ENCODE measurements around the gene TF. TPM values are rescaled to one million over a fixed set of nuclear protein-coding genes. Genes with fewer than 3 reads are reported as not detected.

TF gene
- total and polyA plus RNA-seq, 3 experiments from 2014 or later: 0.02 to 0.26 TPM; not detected in 1

- Histone ChIP-seq H3K27me3 (ENCODE audit: insufficient read depth, low read length, poor library complexity, severe bottlenecking) (no peaks in the 10 kb centered on the region), H3K4me1 (ENCODE audit: insufficient read depth, low read length) (no peaks in the 10 kb centered on the region), H3K9me3 (ENCODE audit: low read length) (no peaks in the 10 kb centered on the region), H3K27ac (ENCODE audit: low read depth, low read length) (no peak overlapping the region), H3K36me3 (ENCODE audit: insufficient read depth, low read length) (peaks cover 50% of the 10 kb centered on the region), H3K4me3 (ENCODE audit: low read length) (no peak overlapping the region)
- no peak for DNase-seq
- Mint-ChIP-seq H3K27ac (peak overlapping the region in 1 of 8 donors; percentile 13), H3K4me3 (no peak overlapping the region), H3K4me1 (peaks cover 10 to 25% (median 17%) of the 10 kb centered on the region in 3 donors), H3K27me3 (no peaks in the 10 kb centered on the region), H3K9me3 (no peaks in the 10 kb centered on the region), H3K36me3 (peaks cover 0 to 82% (median 20%) of the 10 kb centered on the region in 3 donors)
- ChIA-PET POLR2A (no interaction called here), CTCF (no interaction called here)
Observed at GRCh38 chr3:133815386-133815785, 69.2 kb downstream of the TF start.

GRCh38 chr3:133820129-133820528, 73.9 kb downstream of the TF start:
- no peak for DNase-seq
- POLR2A ChIA-PET: interaction anchor here (0.7 kb wide), 1 partner anchor 327 kb away, joined by 3 read pairs; no protein-coding TSS in a partner anchor
- Mint-ChIP-seq H3K27me3 (no peaks in the 10 kb centered on the region), H3K4me1 (peaks cover 3 to 6% (median 6%) of the 10 kb centered on the region in 3 donors), H3K9me3 (no peaks in the 10 kb centered on the region), H3K27ac (no peak overlapping the region), H3K36me3 (peaks cover 6 to 90% (median 35%) of the 10 kb centered on the region in 3 donors), H3K4me3 (no peak overlapping the region)
- H3K4me3 ChIP-seq (ENCODE audit: low read length): no peak overlapping the region
- no peak overlapping the region for H3K27ac ChIP-seq (ENCODE audit: low read depth, low read length)
- CTCF ChIA-PET: interaction anchor here (0.7 to 1.8 kb wide), 3 partner anchors 8 to 108 kb away, joined by 3 to 5 read pairs (median 3); no protein-coding TSS in a partner anchor
- peaks cover 47% of the 10 kb centered on the region for H3K36me3 ChIP-seq (ENCODE audit: insufficient read depth, low read length)
- no peaks in the 10 kb centered on the region for H3K9me3 ChIP-seq (ENCODE audit: low read length)
- H3K4me1 ChIP-seq (ENCODE audit: insufficient read depth, low read length): no peaks in the 10 kb centered on the region
- no peaks in the 10 kb centered on the region for H3K27me3 ChIP-seq (ENCODE audit: insufficient read depth, low read length, poor library complexity, severe bottlenecking)

DNA sequence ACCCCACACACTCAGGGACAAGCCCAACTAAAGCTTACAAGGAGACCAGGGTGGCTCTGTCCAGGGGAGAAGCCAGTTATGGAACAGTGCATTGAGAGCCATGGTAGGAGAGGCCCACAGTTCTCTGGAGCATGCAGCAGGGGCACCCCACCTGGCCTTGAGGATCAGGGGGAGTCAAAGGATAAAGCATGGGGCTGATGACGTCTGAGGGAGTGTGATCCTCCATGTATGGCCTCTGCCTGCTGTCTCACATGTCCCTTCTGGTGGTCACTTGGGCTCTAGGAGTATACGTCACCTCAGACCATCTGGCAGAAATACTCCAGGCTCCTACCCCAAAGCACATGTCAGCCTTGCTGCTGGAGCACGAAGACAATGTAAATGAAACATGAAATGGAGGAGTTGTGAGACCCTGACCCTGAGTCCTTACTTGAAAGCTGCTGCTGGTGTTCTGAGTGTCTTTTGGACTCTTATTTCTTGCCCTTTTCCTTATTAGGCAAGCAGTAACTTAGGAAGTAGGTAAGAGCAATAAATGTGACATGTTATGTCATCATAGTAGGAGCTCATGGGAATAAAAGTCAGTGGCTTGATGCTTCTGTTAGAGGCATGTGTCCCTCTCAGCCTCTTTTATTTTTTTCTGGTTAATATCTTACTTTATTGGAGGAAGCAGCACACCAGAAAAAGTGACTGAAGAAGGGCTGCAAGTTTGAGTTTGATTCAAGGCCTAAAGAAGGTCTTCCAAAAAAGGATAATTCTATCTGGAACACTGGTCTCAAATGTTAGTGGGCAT, 74.9 kb downstream of the TF start:
- Histone ChIP-seq H3K27ac (ENCODE audit: low read depth, low read length) (no peak overlapping the region), H3K36me3 (ENCODE audit: insufficient read depth, low read length) (peaks cover 39% of the 10 kb centered on the region), H3K9me3 (ENCODE audit: low read length) (no peaks in the 10 kb centered on the region), H3K4me1 (ENCODE audit: insufficient read depth, low read length) (no peaks in the 10 kb centered on the region), H3K27me3 (ENCODE audit: insufficient read depth, low read length, poor library complexity, severe bottlenecking) (no peaks in the 10 kb centered on the region), H3K4me3 (ENCODE audit: low read length) (no peak overlapping the region)
- no peak for DNase-seq
- no peak overlapping the region for H3K4me3 Mint-ChIP-seq
- ChIA-PET CTCF (interaction anchor here (1.8 kb wide), 1 partner anchor 7 kb away, joined by 3 read pairs; no protein-coding TSS in a partner anchor), POLR2A (no interaction called here)
- H3K27ac Mint-ChIP-seq: peak overlapping the region in 2 of 8 donors; percentile 1 to 83
- no peaks in the 10 kb centered on the region for H3K27me3 Mint-ChIP-seq
- H3K4me1 Mint-ChIP-seq: peaks cover 0 to 6% (median 5%) of the 10 kb centered on the region in 3 donors
- peaks cover 6 to 91% (median 38%) of the 10 kb centered on the region in 3 donors for H3K36me3 Mint-ChIP-seq
- H3K9me3 Mint-ChIP-seq: no peaks in the 10 kb centered on the region

GRCh38 chr3:133821767-133822638, 75.8 kb downstream of the TF start:
- no peaks in the 10 kb centered on the region for H3K27me3 ChIP-seq (ENCODE audit: insufficient read depth, low read length, poor library complexity, severe bottlenecking)
- no peak for DNase-seq
- peaks cover 0 to 6% (median 5%) of the 10 kb centered on the region in 3 donors for H3K4me1 Mint-ChIP-seq
- peaks cover 6 to 89% (median 41%) of the 10 kb centered on the region in 3 donors for H3K36me3 Mint-ChIP-seq
- H3K9me3 ChIP-seq (ENCODE audit: low read length): no peaks in the 10 kb centered on the region
- no peaks in the 10 kb centered on the region for H3K9me3 Mint-ChIP-seq
- H3K4me1 ChIP-seq (ENCODE audit: insufficient read depth, low read length): no peaks in the 10 kb centered on the region
- H3K36me3 ChIP-seq (ENCODE audit: insufficient read depth, low read length): peaks cover 37% of the 10 kb centered on the region
- H3K27ac ChIP-seq (ENCODE audit: low read depth, low read length): no peak overlapping the region
- no peak overlapping the region for H3K4me3 ChIP-seq (ENCODE audit: low read length)
- peak overlapping the region in 4 of 8 donors; percentile 17 to 76 (median 34) for H3K27ac Mint-ChIP-seq
- H3K27me3 Mint-ChIP-seq: no peaks in the 10 kb centered on the region
- ChIA-PET CTCF (no interaction called here), POLR2A (no interaction called here)
- no peak overlapping the region for H3K4me3 Mint-ChIP-seq

GRCh38 chr3:133824961-133825485, 78.8 kb downstream of the TF start:
- no peaks in the 10 kb centered on the region for H3K27me3 ChIP-seq (ENCODE audit: insufficient read depth, low read length, poor library complexity, severe bottlenecking)
- no peak for DNase-seq
- Mint-ChIP-seq H3K27me3 (no peaks in the 10 kb centered on the region), H3K27ac (peak overlapping the region in 2 of 8 donors; percentile 68 to 69), H3K4me1 (peaks cover 0 to 3% (median 0%) of the 10 kb centered on the region in 3 donors), H3K9me3 (no peaks in the 10 kb centered on the region), H3K4me3 (no peak overlapping the region), H3K36me3 (peaks cover 6 to 67% (median 33%) of the 10 kb centered on the region in 3 donors)
- no peak overlapping the region for H3K4me3 ChIP-seq (ENCODE audit: low read length)
- no peaks in the 10 kb centered on the region for H3K9me3 ChIP-seq (ENCODE audit: low read length)
- POLR2A ChIA-PET: no interaction called here
- no peaks in the 10 kb centered on the region for H3K4me1 ChIP-seq (ENCODE audit: insufficient read depth, low read length)
- no peak overlapping the region for H3K27ac ChIP-seq (ENCODE audit: low read depth, low read length)
- H3K36me3 ChIP-seq (ENCODE audit: insufficient read depth, low read length): peaks cover 23% of the 10 kb centered on the region
- CTCF ChIA-PET: no interaction called here

DNA sequence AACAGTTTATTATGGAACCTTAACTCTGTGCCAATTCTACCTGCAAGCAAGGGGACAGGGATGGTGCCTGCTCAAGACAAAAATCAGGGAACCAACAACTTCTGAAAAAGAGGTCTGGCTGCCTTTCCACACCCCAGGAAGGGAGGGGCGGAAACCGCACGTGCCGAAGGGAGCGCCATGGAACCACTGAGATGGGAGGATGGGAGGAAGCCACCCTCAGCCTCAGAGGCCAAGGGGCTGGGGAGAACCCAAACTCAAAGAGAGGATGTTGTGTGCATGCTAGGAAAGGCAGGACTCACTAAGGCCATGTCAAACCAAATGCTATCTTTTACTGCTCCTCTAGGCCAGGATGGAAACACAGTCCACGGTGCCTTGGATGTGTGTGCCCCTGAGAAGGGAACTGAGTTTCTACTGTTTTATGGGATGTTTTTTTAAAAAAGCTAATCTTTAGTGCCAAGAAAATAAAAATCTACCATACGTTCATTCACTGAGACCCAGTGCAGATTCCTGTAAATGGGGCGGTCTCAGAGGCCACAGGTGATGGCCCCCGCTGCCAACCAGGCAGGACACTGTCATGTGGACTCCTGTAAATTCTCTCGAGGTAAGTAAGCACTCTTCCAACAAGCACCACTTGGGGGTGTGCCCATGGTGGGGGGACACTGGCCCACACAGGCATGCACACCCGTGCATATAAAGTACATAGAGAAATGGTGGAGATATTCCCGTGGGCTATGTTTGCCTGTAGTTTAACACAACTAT, 80.0 kb downstream of the TF start:
- Histone ChIP-seq H3K9me3 (ENCODE audit: low read length) (no peaks in the 10 kb centered on the region), H3K27ac (ENCODE audit: low read depth, low read length) (no peak overlapping the region), H3K4me3 (ENCODE audit: low read length) (no peak overlapping the region), H3K27me3 (ENCODE audit: insufficient read depth, low read length, poor library complexity, severe bottlenecking) (no peaks in the 10 kb centered on the region), H3K4me1 (ENCODE audit: insufficient read depth, low read length) (no peaks in the 10 kb centered on the region), H3K36me3 (ENCODE audit: insufficient read depth, low read length) (peaks cover 14% of the 10 kb centered on the region)
- no peak for DNase-seq
- Mint-ChIP-seq H3K27me3 (no peaks in the 10 kb centered on the region), H3K4me1 (peaks cover 0 to 1% (median 0%) of the 10 kb centered on the region in 3 donors), H3K27ac (peak overlapping the region in 2 of 8 donors; percentile 56 to 71), H3K4me3 (no peak overlapping the region), H3K36me3 (peaks cover 6 to 56% (median 28%) of the 10 kb centered on the region in 3 donors), H3K9me3 (no peaks in the 10 kb centered on the region)
- POLR2A ChIA-PET: no interaction called here
- CTCF ChIA-PET: no interaction called here

DNA sequence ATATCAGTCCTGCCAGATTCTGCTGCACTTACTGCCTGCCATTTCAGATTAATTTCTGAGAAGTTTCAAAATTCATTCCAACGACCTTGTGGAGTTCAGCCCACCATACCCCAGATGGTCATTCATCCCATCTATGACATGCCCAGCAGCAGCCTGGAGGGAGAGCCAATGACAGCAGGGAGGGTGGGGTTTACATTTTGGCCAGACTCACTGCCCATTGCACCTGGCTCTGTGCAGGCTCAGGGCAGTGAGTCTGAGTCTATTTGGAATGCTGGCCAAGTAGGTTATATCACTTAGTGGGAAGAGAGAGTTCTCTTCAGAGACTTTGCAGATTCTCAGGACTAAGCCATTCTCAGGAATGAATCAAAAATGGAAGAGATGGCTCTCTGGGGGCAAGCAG, 80.9 kb downstream of the TF start:
- no peaks in the 10 kb centered on the region for H3K4me1 Mint-ChIP-seq
- CTCF ChIA-PET: no interaction called here
- Histone ChIP-seq H3K36me3 (ENCODE audit: insufficient read depth, low read length) (peaks cover 14% of the 10 kb centered on the region), H3K4me1 (ENCODE audit: insufficient read depth, low read length) (no peaks in the 10 kb centered on the region), H3K27ac (ENCODE audit: low read depth, low read length) (no peak overlapping the region), H3K4me3 (ENCODE audit: low read length) (no peak overlapping the region), H3K9me3 (ENCODE audit: low read length) (no peaks in the 10 kb centered on the region), H3K27me3 (ENCODE audit: insufficient read depth, low read length, poor library complexity, severe bottlenecking) (no peaks in the 10 kb centered on the region)
- H3K27ac Mint-ChIP-seq: peak overlapping the region in 3 of 8 donors; percentile 45 to 54 (median 46)
- H3K27me3 Mint-ChIP-seq: peaks cover 0 to 1% of the 10 kb centered on the region in 2 donors
- H3K36me3 Mint-ChIP-seq: peaks cover 6 to 46% (median 24%) of the 10 kb centered on the region in 3 donors
- no peak overlapping the region for H3K4me3 Mint-ChIP-seq
- POLR2A ChIA-PET: no interaction called here
- no peak for DNase-seq
- H3K9me3 Mint-ChIP-seq: no peaks in the 10 kb centered on the region
